Epithelial cell of prostate (primary cell): ENCODE data around the gene TIGD6.

Experiments used
- DNase-seq: peaks from one replicate; pipeline ENCODE4 v3.0.0-alpha.2; 2011; ENCODE audit warnings: low read depth, low spot score
- H3K27ac ChIP-seq: fragments of 450-650 bp; 2 replicates; pipeline ENCODE4 v1.5.1; 2017; ENCODE audit warnings: mild to moderate bottlenecking

TIGD6 gene

DNA sequence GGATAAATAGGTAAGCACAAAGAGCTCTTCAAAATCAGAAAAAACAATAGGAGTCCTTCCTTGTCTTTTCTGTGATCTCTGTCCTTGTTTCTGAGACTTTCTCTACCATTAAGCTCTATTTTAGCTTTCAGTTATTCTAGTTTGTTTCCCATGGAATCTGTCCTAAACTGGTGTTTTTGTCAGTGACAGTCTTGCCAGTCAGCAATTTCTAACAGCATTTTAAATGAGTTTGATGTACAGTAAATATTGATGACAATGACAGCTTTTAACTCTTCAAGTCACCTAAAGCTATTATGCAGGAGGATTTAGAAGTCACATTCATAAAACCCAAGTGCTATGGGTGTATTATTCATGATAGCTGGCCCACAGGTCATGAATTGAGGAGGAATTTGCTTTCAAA is 17.9 kb downstream of the TIGD6 start:
- no peak for DNase-seq
- no peak overlapping the region for H3K27ac ChIP-seq

GRCh38 chr5:149981206-149981605 is 19.2 kb downstream of the TIGD6 start:
- no peak overlapping the region for H3K27ac ChIP-seq
- no peak for DNase-seq

DNA sequence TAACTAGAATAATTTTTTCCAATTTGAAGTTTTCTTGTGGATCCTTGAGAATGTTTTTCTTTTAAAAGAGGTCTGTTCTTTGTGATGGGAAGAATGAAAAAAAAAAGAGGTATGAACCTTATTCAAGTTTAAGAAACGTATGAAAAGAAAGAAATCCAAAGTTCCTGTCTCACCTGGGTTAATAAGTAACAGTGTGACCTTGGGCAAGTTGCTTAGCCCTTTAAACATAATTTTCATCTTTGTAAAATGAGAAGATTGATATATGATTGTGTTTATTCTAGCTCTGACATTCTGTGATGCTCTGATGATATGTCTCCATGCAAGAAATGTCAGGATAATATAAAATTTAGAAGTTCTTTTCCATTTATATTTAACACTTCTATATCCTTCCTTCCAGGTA is 20.6 kb downstream of the TIGD6 start:
- no peak overlapping the region for H3K27ac ChIP-seq

GRCh38 chr5:149975409-149975808 is 25.0 kb downstream of the TIGD6 start:
- H3K27ac ChIP-seq: no peak overlapping the region
- no peak for DNase-seq

More for the DNA sequence above, 20.6 kb downstream of the TIGD6 start:
- no peak for DNase-seq

- DNase-seq: no peak
- no peak overlapping the region for H3K27ac ChIP-seq
Measured at GRCh38 chr5:149969181-149969930, 31.1 kb downstream of the TIGD6 start.

GRCh38 chr5:149966946-149967345 is 33.5 kb downstream of the TIGD6 start:
- no peak for DNase-seq
- H3K27ac ChIP-seq: no peak overlapping the region

- no peak for DNase-seq
Measured at GRCh38 chr5:149963729-149964128, 36.7 kb downstream of the TIGD6 start.

DNA sequence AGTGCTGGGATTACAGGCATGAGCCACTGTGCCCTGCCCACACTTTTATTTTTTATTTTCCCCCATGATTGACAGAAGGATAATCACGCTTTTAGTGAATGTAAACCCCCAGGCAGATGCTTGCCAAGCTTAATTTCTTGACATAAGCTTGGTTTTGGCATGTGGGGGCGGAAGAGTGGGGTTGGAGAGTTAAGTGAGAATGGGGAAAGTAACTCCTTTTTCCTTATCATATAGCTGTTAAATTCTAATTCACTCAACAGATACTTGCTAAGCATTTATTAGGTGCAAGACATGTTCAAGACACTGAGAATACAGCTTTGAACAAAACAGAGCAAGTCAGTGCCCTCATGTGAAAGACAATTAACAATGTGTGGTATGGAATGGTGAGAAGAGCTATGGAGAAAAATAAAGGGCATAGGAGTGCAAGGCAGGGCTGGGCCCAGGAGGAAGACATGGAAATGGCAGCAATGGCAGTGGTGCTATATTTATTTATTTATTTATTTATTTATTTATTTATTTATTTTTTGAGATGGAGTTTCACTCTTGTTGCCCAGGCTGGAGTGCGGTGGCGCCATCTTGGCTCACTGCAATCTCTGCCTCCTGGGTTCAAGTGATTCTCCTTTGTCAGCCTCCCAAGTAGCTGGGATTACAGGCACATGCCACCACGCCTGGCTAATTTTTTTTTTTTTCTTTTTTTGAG is 37.7 kb downstream of the TIGD6 start:
- H3K27ac ChIP-seq: no peak overlapping the region
- DNase-seq: no peak

More at GRCh38 chr5:149963729-149964128, 36.7 kb downstream of the TIGD6 start:
- H3K27ac ChIP-seq: no peak overlapping the region

GRCh38 chr5:149961957-149962409 is 38.5 kb downstream of the TIGD6 start:
- no peak overlapping the region for H3K27ac ChIP-seq
- DNase-seq: no peak

GRCh38 chr5:149961186-149961685 is 39.2 kb downstream of the TIGD6 start:
- H3K27ac ChIP-seq: peak overlapping the region; percentile 89
- DNase-seq: no peak

DNA sequence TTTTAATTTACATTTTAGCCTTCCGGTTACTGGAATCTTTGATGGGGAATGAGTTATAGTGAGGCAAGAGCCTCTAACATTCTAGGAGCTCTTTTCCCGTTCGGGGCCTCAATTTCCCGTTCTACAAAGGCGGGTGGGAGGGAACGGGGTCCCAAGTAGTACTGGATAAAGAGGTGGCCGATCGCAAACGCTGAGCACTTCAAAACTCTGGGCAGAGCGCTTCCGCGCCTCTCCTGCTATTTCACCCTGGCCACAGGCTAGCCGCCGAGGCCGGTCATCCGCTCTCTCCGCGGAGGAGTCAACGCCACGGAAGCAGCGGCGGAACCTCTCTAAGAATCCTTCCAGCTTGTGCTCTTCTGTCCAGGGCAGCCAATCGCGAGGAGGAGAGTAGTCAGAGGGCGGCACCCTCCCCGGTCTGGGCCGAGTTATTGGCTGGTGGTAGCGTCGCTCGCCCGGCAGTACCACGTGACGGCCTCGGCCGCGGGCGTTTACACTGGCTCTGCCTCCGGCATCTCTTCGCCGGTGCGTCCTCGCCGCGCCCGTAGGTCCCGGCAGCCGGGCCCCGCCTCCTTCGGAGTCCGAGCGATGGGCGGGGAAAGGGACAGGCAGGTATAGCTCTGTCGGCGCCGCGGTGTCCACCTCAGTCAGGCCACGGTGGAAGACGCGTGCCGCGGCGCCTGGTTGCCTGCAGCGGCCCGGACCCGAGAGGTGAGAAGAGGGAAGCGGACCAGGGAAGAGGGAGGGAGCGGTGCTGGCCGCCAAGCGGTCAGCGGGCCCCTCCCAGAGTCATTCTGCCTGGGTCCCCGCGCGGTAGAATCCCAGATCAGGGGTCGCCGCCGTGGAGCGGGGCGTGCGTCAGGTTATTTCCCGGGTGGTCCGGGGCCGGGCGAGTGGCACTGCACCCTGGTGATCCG is 39.9 kb downstream of the TIGD6 start, which contains the start of gene SLC26A2:
Gene SLC26A2, plus strand, starts transcription at position 487 of the 914 bp plus-strand sequence. CDS start 16,895 bp downstream, outside the sequence.
- H3K27ac ChIP-seq: peak within 1 kb of the TSS; percentile 89
- DNase-seq: peak; percentile 77

GRCh38 chr5:149959406-149960236 is 40.8 kb downstream of the TIGD6 start:
- peak overlapping the region; percentile 89 for H3K27ac ChIP-seq
- DNase-seq: peak; percentile 41

DNA sequence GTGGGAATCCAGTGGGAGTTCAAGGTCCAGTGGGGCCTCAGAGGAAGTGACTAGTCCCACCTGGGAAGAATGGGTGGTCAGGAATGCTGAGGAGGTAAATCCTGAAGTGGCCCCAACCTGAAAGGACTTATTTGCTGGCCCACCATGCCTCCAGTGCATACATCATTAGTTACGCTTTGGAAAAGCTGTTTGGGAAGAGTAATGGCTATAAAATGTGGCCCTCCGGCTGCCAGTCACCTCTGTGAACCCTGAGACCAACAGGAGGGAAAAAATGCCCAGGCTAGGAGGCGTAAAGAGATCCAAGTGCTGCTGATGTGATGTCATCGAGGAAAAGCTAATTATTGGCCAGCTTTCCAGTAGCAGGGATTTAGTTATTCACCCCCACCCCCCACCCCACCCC is 42.6 kb downstream of the TIGD6 start:
- H3K27ac ChIP-seq: no peak overlapping the region
- DNase-seq: no peak

DNA sequence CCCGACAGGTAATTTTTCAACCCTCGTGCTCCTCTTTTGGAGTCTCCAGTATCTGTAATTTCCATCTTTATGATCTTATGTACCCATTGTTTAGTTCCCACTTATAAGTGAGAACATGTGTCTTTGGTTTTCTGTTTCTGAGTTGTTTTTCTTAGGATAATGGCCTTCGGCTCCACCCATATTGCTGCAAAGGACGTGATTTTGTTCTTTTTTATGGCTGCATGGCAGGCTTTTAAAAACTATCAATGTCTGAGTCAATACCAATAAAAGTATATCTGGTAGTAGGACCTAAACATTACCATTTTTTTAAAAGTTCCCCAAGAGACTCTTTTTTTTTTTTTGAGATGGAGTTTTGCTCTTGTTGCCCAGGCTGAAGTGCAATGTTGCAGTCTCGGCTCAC is 43.8 kb downstream of the TIGD6 start:
- H3K27ac ChIP-seq: no peak overlapping the region
- no peak for DNase-seq

DNA sequence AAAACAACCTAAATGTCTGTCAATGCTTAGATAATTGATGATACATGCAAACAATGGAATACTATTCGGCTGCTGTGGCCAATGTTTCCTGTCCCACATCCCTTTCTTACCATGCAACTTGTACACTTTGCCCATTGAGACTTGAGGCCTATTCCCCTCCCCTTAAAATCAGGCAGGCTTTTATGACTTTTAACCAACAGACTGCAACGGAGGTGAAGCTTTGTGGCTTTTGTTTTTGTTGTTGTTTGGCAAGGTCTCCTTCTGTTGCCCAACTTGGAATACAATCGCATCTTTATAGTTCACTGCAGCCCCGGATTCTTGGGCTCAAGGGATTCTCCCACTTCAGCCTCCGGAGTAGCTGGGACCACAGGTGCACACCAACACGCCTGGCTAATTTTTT is 45.7 kb downstream of the TIGD6 start:
- no peak for DNase-seq
- no peak overlapping the region for H3K27ac ChIP-seq

DNA sequence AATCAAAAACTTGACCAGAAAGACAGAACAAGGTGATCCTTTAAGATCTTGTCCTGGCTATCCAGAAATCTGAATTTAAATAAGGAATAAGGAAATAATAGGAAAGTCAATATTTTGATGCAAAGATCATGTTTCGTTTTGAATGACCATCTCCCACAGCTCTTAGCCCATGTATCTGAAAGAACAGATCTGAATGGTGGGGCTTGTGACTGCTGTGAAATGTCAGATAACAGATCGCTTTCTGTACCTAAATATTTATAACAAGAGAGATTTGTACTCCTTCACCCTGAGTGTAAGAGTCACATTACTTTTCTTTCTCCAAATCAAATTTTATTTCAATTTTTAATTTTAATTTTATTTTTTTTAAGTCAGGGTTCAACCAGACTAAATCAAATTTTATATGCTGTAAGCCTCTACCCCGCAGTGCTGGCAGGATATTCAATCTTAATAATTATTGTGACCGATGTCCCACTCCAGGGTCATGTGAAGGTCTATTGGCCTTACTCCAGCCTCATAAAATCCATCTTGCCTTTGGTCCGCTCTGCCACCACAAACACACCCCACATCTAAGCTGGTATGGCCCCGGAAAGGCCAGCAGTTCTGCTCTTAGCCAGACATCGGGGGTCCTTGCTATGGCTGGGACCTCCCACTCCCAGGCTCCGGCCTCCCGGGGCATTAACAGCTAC is 46.9 kb downstream of the TIGD6 start:
- no peak overlapping the region for H3K27ac ChIP-seq
- no peak for DNase-seq

- DNase-seq: no peak
- no peak overlapping the region for H3K27ac ChIP-seq
Measured at GRCh38 chr5:149951138-149951749, 49.2 kb downstream of the TIGD6 start.

DNA sequence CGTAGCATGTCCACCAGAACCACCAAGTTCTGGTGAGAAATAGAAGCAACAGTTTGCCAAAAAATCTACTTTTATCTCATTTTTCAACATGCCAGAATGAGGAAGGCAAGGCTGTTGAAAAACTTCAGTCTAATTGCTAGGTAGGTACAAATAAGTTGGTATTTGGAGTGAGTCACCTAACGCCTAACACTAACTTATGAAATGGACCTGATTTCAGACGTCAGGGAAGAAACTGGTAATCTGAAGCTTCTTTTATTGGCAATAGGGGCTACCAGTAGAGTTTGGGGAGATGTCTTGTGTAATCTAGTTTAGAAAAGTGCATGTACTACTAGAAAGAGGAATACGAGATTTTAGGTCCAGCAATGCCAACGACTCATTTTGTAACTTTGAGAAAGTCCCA is 51.5 kb downstream of the TIGD6 start:
- no peak overlapping the region for H3K27ac ChIP-seq
- DNase-seq: no peak
